ENCODE measurements around the gene PPP2R5A.
A peak's percentile ranks its signal among the peaks of the same experiment; 100 is the strongest.
"Not testable (repeated sequence)": the region's sequence is repeated elsewhere in the genome, so short reads cannot be mapped to it uniquely, and the experiment has no call there.

PPP2R5A gene

DNA sequence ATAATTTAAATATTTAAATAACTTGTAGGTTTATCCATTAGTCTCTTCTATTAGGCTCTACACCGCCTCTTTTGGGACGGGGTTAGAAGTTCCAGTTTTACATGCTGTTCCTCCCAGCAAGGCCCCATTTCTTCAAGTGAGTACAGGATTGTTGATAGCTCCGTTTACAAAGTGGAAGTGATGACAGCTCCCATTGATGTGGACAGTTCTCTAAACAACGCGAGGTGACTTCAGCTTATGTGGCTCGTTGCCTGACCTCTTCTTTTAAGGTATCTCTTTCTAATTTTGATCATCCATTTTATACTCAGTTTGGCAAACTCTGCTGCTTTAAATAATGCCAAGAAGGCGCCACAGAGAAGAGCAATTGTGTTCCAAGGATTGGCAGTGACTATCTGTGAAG is 79.8 kb downstream of the PPP2R5A start:
- no peak for DNase-seq

DNA sequence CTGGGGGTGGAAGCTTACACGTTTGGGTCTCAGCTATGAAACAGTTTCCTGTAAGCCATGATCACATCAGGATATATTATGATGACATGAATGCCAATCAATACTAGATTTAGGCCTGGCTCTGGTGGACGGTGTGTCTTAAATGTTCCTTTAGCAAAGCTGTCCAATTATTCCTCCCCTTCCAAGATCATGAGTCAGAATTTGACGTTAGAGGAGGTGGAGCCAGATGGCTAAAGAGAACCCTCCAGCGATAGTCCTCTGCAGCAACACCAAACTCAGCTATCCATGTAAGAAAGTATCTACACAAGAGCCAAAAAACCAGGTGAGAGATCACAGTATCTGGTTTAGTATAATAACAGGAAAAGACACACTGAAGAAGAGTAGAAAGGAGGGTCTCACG is 81.7 kb downstream of the PPP2R5A start:
- no peak for DNase-seq

GRCh38 chr1:212367474-212368072 is 82.4 kb downstream of the PPP2R5A start:
- no peak for DNase-seq

- DNase-seq: peak; percentile 43
Observed at GRCh38 chr1:212368073-212368484, 82.9 kb downstream of the PPP2R5A start.

- DNase-seq: no peak
Observed at GRCh38 chr1:212375986-212376385, 90.8 kb downstream of the PPP2R5A start.

DNA sequence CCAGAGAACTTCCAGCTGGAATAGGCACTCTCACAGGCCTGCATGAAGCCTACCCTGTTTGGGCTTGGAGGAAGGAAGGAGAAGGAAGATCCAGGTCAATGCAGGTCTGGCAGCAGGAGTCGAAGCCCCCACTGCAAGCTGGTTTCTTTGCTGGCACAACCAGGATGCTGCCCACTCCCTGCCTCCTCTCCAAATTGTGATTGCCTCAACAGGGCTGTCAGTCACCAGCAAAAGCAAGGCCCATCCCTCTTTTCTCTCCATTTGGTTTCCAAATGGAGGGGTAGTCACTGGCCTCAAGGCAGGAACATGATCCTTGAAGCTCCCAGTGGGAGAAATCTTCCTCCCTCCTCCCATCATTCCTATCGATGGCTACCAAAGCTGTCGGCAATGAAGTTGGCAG is 92.4 kb downstream of the PPP2R5A start:
- no peak for DNase-seq

DNA sequence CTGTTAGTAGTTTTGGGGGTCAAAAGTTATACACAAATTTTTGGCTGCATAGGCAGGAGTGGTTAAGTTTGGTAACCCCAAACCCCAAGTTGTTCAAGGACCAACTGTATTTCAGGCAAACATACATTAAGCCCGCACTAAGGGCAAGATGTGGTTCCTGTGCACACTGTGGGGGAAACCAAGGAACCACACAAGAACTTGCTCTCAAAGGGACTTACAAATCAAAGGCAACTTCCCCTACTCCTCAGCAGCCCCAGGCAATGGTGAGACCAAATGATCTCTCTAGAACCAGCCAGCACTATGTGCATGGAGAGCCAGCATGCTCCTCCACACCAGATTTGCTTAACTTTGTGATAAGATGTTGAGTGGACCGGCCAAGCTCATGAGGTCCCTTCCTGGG is 94.2 kb downstream of the PPP2R5A start:
- DNase-seq: no peak

GRCh38 chr1:212381397-212382035 is 96.3 kb downstream of the PPP2R5A start:
- DNase-seq: no peak

- DNase-seq: no peak
Observed at GRCh38 chr1:212386029-212386428, 100.8 kb downstream of the PPP2R5A start.

GRCh38 chr1:212388985-212389716 is 103.9 kb downstream of the PPP2R5A start:
- DNase-seq: no peak

GRCh38 chr1:212395678-212396437 is 110.6 kb downstream of the PPP2R5A start:
- not testable (repeated sequence) for DNase-seq

GRCh38 chr1:212396638-212397037 is 111.4 kb downstream of the PPP2R5A start:
- no peak for DNase-seq

DNA sequence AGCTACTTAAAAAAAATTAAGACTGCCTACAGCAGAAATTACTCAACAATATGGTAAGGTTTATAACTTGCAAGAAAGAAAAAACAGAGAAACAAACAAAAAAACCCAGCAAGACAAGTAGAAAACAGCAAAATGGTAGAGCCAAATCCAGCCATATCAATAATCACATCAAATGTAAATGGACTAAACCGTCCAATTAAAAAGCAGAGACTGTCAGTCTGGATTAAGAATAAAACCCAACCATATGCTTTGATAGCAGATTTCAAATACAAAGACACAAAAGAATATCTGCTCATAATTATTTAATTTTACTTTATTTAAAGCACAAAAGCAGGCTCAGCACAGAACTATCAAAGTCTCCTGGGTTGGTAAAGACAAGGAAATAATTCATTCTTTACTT is 112.0 kb downstream of the PPP2R5A start:
- DNase-seq: no peak

DNA sequence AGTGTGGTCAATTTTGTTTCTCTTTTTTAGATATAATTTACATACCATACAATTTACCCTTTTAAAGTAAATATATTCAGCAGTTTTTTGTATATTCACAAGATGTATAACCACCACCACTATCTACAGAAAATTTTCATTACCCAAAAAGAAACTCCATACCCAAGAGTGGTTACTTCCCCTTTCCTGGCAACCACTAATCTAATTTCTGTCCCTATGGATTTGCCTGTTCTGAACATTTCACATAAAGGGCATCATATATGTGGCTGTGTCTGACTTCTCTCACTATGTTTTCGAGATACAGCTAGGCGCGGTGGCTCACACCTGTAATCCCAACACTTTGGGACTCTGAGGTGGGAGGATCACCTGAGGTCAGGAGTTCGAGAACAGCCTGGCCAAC is 115.8 kb downstream of the PPP2R5A start:
- no peak for DNase-seq

GRCh38 chr1:212401838-212402582 is 116.8 kb downstream of the PPP2R5A start:
- DNase-seq: no peak

DNA sequence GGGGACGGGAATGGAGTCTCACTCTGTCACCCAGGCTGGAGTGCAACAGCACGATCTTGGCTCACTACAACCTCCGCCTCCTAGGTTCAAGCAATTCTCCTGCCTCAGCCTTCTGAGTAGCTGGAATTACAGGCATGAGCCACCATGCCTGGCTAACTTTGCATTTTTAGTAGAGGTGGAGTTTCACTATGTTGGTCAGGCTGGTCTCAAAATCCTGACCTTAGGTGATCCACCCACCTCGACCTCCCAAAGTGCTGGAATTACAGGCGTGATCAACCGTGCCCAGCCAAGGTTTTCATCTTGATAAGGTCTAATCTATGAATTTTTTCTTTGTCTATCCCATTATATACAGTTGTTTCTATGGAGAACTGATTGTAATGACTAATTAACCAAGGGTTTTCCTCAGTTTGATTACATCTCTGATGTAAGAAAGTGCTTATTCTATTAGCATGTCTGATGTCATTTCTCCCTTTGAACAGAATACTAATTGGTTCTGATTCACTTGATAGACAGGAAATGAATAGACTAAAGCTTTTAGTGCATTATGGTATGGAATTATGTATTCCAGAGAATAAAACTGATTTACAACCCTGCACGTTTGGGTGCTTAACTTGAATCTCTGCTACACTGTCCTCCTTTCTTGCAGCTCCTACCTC is 117.6 kb downstream of the PPP2R5A start:
- DNase-seq: no peak

GRCh38 chr1:212410231-212410820 is 125.1 kb downstream of the PPP2R5A start:
- no peak for DNase-seq

All from NCI-H2029 treated with DMSO at 0.1 percent for 48 hours (cell line).